HS-5 (cell line): ENCODE measurements around the gene CHST13.

Experiments
- DNase-seq: peaks from one replicate; pipeline ENCODE4 v3.0.0-alpha.2; 2012; ENCODE audit warnings: low read depth

Gene CHST13

DNA sequence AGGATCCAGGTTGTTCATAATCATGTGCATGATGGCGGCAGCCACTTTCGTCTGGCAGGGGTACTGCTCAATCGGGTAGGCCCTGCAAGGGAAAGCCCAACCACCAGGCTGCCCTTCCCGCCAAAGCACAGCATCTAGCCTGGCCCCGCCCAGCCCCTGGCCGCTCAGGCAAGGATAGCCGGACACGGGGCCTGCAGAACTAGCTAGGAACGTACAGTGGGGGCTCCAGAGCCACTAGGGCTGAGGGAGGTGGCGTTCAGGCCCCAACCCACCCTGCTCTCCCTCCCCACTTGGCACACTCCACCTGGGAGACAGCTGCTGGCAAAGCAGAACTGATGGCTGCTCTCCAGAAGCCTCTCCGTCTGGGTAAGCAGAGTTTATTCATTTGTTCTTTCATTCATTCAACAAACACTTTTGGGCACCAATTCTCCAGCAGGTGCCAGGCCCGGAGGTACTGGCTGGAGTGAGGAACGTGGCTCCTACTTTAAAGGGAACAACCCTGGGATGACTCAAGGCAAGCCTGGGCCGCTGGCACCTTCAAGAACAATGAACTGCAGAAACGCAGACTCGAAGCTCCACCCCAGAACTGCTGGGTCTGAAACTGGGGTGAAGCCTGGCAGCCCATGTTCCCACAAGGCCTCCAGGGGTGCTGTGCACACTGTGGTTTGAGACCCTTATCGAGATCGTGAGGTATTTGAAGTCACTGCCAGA, 14.2 kb upstream of the CHST13 start:
- no peak for DNase-seq

DNA sequence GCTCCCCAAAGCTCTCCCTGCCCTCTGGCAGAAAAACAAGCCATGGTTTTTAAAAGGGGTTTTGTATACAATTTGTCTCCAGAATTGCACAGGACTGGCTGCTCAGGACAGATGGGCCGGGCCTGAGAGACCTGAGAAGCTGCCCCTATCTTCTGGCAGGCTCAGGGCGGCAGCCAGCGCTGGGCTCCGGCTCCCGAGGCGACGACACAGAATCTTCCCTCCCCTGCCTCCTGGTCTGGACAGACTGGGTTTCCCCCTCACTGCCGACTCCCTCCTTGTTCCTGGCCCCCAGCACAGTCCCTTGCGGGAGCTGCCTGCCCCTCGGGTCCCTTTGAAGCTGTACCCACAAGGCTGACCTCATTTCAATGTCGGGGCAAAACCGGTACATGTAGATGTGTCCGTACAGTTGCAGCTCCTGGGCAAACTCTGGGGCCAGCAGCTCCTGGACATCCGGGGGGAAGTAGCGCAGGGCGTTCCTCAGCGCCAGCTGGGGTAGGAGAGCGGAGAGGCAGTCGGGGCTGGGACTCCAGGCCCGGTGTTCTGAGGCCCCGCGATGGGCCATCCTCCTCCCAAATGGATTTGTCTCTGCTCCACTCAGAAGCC, 13.5 kb upstream of the CHST13 start:
- DNase-seq, result no peak

DNA sequence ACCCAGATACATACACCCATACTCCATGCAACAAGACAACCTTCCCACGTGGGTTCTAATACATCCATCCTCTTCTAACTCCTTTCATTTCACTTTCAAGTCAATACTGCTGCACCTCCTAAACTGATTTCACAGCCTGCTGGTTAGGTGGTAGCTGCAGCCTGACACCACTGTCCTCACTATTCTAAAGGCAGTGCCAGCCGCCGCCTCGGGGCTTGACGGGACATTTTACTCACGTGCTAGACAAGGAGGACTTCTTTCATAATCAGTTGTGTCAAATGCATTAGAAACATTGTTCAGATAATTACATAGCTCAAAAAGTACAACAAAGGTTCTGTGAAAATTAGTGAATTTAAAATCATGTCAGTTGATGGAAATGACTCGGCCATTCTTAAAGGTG, 12.7 kb upstream of the CHST13 start:
- DNase-seq, result no peak

DNA sequence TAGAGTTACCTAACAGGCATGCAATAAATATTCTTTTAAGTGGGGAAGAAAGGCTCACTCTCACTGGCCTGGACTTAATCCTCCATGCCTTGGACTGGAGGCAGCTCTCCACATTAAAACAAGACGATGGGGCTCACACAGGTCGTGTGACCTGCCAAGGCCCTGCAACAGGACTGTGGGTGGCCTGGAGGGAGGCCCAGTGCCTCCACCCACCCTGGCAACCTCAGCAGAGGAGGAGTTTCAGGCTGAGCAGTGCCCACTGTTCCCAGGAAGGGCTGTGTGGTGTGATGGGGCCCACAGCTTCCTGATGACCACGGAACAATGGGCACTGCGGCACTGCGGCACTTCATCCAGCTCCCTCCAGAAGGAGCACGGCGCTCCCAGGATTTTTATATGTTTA, 11.9 kb upstream of the CHST13 start:
- no peak for DNase-seq

DNA sequence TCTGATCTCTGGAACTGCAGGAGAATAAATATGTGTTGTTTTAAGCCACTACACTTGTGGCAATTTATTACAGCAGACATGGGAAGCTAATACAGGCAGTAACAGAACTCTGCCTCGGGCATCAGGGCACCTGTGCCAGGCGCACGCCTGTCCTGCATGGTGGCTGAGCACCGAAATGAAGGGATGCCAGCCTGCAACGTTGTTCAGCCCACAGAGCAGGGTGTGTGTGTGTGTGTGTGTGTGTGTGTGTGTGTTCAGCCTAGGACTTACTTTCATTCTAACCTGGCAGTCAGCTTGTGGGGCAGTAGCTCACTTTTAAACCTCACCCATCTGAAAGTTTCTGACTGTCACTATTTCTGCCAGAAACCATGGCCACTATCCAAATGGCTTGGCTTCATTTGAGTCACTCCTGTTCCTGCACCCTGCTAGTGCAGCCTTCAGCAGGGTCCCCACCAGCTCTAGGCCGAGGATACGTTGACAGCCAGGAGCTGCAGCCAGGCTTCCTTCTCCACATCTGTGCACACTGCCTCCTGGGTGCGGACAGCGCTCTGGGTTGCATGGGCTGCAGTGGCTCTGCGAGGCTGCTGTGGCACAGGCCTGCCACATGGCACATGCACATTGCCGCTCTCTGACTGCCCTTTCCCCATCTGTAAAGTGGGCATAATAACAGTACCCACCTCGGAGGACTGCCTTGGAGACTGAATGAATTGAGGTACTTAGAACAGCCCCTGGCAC, 10.9 kb upstream of the CHST13 start:
- DNase-seq, result no peak

DNA sequence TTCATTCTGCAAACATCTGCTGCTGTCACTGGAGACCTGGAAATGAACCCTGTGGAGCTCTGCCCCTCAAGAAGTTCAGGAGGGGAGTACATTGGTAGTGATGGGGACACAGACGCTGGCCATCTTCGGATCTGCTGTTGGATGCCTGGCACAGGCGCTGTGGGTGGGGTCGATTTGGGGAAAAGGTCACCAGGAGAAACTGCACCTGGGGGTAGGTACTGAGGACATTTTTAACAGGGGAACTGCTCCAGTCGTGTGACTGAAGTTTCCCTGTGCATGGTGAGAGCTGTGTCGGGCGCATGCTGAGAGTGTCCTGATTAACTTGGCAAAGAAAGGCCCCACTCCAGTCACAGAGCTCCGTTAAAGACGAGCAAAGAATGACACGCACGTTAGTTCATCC, 9.8 kb upstream of the CHST13 start:
- DNase-seq, result no peak

DNA sequence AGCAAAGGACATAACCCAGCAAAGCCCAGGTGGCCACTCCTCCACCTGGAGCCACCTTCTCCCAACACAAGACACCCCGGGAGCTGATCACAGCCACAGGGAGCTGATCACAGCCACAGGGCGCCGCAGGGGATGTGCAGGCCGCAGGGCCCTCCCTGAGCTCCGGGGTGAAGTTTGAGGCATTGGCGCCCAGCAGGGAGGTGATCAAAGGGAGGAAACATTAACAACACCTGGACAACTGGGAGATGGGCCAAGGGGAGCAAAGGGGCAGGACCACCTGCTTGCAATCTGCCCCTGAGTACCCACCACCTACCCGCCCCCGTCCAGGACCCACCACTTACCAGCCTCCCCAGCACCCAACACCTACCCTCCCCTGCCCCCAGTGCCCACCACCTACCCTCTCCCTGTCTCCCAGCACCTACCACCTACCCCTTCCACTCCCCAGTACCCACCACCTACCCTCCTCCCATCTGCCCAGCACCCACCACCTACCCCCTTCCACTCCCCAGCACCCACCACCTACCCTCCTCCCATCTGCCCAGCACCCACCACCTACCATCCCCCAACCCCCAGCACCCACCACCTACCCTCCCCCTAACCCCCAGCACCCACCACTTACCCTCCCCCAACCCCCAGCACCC, 8.8 kb upstream of the CHST13 start:
- DNase-seq, result no peak

DNA sequence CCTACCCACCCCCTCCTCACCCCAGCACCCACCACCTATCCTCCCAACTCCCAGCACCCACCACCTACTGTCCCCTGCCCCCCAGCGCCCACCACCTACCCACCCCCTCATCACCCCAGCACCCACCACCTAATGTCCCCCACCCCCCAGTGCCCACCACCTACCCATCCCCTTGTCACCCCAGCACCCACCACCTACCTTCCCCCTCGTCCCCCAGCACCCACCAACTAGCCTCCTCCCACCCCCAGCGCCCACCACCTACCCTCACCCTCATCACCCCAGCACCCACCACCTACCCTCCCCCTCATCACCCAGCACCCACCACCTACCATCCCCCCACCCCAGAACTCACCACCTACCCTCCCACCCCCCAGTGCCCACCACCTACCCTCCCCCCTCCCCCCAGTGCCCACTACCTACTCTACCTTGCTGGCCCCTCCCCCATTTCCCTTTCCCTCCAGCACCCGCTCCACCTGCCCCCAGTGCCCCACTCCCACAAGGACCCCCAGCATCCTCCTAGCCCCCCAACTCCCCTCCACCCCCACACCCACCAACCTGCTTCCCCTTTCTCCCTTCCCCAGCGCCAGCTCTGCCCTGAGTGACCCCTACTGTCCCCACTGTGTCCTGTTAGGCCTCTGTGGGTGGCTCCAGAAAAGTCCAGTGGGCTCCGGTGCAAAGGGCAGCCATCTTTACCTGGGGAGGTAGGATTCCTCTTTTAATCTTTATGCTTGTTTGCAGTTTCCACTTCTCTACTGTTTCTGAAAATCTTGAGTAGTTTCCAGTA, 7.6 kb upstream of the CHST13 start:
- no peak for DNase-seq

DNA sequence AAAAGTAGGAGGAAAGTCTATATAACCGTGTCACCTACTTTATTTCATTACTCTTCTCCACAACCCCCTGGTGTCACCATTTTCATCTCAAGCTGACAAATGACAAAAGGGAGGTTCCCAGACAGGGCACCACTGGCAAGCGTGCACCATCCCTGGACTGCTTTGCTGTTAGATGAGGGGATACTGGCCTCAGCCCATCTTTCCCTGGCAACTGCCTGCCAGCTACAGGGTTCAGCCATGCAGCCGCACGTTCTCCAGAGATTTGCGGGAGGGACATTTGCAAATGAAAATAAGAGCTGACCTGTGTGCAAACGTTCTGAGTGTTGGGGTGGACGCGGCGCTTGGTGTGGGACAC, 7.0 kb upstream of the CHST13 start:
- DNase-seq, result no peak

DNA sequence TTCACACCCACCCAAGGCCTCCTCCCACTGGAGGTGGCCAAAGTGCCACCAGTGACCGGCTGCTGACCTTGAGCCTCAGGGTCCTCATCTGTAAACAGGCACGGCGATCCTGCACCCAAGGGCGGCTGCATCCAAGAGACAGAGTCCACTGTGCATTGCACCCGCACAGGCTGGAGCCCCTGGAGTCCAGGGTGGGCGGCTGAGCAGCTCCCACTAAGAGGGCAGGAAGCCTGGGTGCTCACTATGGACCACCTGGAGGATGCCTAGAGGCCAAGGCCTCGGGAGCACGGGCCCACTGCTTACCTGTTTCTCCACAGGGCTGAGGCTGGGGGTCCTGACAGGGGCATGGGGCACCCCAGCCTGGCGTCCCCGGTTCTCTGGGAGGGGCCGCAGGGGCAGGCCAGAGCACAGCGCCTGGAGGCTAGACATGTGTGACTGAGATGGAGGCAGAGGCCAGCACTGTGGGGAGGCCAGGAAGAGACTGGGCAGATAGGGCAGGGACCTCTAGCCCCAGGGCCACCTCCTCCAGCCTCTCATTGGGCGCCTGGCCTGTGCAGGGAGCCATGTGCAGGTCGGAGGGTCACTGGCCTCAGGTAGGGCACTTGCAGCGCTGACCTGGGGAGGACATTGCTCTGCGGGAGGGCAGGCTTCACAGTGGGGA, 6.5 kb upstream of the CHST13 start, which contains the start of gene UROC1:
Gene UROC1, minus strand, starts transcription at position 483 of the 661 bp plus-strand sequence. Its CDS starts 54 bp downstream, at position 429.
- no peak for DNase-seq

DNA sequence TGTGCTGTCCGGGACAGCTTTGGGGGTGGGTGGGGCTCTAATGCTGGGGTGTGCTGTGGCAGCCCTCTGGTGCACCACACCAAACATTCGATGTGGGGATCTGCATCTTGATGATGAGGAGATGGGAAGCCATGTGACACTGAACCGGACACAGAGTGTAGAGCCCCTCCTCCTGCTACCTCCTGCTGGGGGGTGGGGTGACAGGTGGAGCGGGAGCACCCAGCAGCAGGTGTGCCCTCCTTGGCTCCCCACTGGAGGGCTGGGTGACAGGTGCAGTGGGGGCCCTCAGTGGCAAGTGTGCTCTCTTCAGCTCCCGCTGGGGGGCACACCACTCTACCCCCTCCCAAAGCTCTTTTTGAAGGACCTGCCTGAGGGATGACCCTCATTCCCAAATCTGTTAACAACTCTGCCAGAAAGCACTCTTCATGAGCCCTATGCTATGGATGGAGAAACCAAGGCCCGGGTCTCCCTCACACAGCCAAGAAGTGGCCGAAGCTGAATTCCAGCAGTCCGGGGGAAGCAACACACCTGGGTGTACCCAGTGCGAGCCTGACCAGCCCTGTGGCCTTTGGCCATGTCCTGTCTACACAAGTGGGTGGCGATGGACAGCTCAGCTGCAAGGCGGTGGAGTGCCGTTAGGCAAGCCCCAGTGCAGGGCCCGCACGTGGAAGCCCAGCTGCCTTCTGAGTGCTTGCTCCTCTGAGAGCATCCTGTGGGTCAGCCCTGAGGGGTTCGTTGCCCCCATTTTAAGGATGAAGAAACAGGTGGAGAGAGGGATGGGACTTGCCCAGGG, 5.8 kb upstream of the CHST13 start:
- no peak for DNase-seq

DNA sequence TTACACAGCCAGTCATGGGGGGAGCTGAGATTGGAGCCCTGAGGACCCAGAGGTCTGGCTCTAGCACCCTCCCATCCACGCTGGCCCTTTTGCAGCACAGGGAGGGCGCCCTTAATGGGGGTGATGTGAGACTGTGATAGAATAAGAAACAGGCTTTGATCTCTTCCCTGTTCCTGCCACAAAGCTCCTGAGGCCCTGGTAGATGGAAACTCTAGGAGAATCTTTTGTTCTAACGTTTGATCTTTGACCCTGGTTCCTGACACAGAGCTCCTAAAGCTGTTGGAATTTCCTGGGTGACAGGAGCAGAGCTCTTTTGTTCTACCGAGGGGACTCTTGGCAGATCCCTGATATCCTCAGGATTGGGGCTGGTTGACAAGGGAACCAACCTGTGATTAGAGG, 5.2 kb upstream of the CHST13 start:
- no peak for DNase-seq

DNA sequence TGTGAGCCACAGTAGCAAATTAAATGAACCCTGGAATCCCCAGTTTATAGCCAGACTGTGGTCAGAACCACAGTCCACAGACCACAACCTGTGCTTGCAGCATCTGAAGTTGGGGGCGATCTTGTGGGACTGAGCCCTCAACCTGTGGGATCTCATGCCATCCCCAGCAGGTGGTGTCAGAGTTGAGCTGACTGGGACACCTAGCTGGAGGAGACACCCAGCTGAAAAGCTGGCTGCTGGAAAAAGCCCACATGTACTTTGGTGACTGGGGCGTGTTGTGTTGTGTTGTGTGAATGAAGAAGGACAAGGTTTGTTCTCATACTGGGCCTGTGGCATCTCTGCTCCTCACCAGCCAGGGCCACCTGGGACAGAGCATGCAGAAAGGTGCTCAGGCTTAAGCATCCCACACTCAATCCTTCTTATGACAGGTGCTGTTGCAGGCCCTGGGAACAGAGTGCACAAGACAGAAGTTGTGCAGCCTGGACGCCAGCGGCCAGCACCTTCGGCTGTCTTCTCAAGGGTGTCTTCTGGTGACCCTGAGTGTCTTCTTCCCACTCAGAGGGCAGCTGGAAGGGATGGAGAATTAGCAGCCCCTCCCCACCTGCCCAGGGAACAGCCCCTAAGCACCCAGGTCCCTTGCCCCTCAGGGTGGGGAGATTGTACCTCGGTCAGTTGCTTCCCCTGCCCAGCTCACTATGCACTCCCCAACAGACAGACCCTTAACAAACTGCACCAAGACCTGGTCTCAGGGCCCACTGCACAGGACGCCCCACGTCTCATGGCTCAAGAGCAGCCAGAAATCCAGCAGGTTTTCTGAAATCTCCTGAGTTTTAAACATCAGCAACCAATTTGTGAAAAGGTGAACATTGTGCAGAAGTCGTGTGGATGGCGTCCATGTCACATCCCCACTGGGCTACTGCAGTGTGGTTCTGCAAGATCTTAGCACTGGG, 4.2 kb upstream of the CHST13 start:
- no peak for DNase-seq

DNA sequence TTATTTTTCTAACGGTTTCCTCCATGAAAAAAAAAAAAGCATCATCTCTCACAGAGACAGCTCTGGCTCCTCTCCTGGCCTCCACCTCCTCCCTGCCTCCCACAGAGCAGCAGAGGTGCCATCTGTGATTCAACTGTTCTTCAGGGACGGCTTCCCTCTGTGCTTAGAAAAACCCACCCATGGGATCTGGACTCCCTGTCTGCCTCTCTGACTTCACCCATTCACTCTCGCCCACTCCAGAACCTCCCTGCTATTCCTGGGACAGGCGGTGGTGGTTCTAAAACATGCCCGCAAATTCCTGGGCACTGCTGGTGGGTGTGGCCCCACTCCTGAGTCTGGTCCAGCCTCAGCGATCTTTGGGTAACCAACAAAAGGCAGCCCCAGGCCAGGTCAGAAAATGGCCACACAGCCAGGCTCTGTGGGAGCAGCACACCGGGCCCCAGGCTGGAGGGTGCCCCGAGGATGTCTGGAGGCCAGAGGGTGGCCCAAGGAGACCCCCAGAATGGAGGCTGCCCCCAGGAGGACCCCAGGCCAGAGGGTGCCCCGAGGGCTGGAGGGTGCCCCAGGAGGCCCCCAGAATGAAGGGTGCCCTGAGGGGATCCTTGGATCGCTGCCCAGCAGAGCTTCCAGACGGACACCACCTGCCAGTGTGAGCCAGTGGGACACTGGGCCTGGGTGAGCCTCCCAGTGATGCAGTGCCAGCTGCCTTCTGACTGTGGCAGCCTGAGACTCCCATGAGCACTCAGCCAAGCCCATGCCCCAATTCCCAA, 2.6 kb upstream of the CHST13 start:
- no peak for DNase-seq

DNA sequence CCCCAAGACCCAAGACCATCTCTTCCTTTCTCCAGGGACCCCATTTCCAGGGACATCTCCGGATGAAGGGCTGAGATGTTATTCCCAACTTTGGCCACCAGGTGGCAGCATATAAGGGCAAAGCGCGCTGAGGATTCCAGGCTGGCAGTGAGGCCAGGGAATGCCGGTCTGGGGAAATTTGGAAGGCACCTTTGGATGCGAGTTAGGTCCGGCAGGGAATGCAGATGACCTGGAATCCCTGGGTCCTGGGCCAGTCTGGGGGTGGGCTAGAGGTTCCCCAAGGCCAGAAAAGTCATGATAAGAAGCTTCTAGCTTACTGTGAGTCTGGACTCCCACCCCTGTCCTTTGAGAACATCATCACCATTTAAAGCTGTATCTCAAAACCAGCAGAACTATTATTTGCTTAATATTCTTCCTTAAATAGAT, 1.6 kb upstream of the CHST13 start:
- DNase-seq, result no peak

DNA sequence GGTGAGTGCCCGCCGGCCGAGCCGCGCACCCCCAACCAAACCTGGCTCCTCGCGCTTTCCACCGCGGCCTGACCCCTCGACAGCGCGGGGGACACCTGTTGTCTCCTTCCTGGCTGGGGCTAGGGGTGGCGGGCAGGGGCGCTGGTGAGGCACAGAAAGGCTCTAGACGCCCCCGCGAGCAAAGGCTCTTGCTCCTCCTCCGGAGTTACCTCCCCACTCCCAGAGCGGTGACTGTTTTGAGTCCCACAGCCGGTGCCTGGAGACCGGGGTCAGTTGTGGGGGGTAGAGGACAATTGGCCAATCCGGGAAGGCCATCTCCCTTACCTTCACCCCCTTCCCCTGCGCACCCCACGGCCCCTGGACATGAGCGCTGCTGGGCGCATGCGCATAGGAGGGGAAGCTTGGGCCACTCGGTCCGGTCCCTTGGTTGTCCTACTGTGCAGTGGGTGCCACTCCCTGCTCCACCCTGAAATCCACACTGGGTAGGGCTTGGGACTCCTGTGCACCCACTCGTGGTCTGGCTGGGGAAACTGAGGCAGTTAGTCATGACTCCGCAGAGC, 554 bp downstream of the CHST13 start:
- DNase-seq, result no peak

DNA sequence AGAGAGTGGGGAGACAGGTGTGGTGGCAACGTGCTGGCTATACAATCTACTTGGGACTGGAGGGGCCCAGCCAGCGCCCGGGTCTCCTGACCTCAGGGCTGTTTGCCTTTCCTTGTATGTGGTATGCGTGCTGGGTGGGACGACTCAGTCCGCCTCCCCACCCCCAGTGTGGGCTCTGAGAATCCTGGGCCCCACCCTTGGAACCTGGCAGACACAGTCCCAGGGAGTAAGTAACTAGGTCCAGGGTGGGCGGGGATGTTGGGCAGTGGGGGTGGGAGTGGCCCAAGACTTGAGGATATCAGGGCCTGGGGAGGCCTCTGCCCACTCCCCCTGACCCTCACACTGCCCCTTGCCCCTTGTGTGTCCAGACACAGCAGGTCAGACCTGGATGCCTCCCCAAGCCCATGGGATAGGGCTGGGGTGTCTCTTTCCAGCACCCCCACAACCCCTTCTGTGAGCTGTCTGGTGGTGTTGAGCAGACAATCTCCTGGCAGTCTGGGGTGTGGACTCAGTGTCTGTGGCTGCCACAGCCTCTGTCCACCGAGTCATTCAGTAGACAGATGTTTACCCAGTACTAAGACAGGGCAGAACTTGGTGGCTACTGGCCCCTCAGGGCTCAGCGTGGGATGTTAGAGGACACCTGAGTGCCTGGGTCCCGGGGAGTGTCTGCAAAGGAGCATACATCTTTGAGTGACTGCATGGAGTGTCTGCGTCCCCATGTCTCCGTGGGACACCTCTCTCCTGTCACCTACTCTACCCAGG, 1.3 kb downstream of the CHST13 start:
- DNase-seq, result no peak
